Neural cell (in vitro differentiated cells): ENCODE results near the gene TRIM10. TPM values are rescaled to one million over a fixed set of nuclear protein-coding genes. Genes with fewer than 3 reads are reported as not detected.

Experiments
- H2AFZ ChIP-seq: fragments of 200-600, 300-800 bp; sonication (generic), shearing (Covaris generic); 2 replicates; pipeline ENCODE4 v1.6.0; 2014; ENCODE audit warnings: low read depth, mild to moderate bottlenecking, antibody characterized with exemption, low read length, moderate library complexity
- H3F3A ChIP-seq: fragments of 200-600 bp; shearing (Covaris generic); 2 replicates; pipeline ENCODE4 v1.6.1; 2016; ENCODE audit warnings: mild to moderate bottlenecking, moderate library complexity, mixed read lengths, antibody characterized with exemption, low read length; ENCODE audit not compliant: insufficient read depth, poor library complexity, severe bottlenecking
- H3K27ac ChIP-seq: fragments of 200-600, 300-800 bp; sonication (generic), shearing (Covaris generic); 2 replicates; pipeline ENCODE4 v1.5.1; 2014; ENCODE audit warnings: mild to moderate bottlenecking, low read length, moderate library complexity
- H3K27me3 ChIP-seq: fragments of 300-800, 200-600 bp; sonication (generic), shearing (Covaris generic); 2 replicates; pipeline ENCODE4 v1.6.0; 2014; ENCODE audit warnings: mild to moderate bottlenecking, low read depth, low read length, moderate library complexity; ENCODE audit not compliant: insufficient read depth
- H3K36me3 ChIP-seq: fragments of 300-800, 200-600 bp; sonication (generic), shearing (Covaris generic); 2 replicates; pipeline ENCODE4 v1.5.1; 2014; ENCODE audit warnings: mild to moderate bottlenecking, antibody characterized with exemption, low read length, moderate library complexity; ENCODE audit not compliant: insufficient read depth
- H3K4me2 ChIP-seq: fragments of 300-800, 200-600 bp; sonication (generic), shearing (Covaris generic); 2 replicates; pipeline ENCODE4 v1.6.0; 2014; ENCODE audit warnings: mild to moderate bottlenecking, low read length
- H3K4me3 ChIP-seq: fragments of 300-800, 200-600 bp; sonication (generic), shearing (Covaris generic); 2 replicates; pipeline ENCODE4 v1.5.1; 2014; ENCODE audit warnings: mild to moderate bottlenecking, low read length, moderate library complexity
- H3K79me2 ChIP-seq: fragments of 200-600 bp; shearing (Covaris generic); replicated peaks from 2 replicates; pipeline ENCODE4 v1.6.0; 2014; ENCODE audit warnings: mild to moderate bottlenecking, low read length, moderate library complexity; ENCODE audit not compliant: insufficient read depth
- H3K9ac ChIP-seq: fragments of 300-800, 200-600 bp; sonication (generic), shearing (Covaris generic); 2 replicates; pipeline ENCODE4 v1.6.1; 2016; ENCODE audit warnings: mild to moderate bottlenecking, low read length, mixed read lengths
- H3K9me2 ChIP-seq: fragments of 200-600 bp; shearing (Covaris generic); 2 replicates; pipeline ENCODE4 v1.6.1; 2016; ENCODE audit warnings: mild to moderate bottlenecking, low read length, mixed read lengths; ENCODE audit not compliant: insufficient read depth
- H3K9me3 ChIP-seq: fragments of 200-600, 300-800 bp; sonication (generic), shearing (Covaris generic); 2 replicates; pipeline ENCODE4 v1.6.1; 2016; ENCODE audit warnings: mild to moderate bottlenecking, mixed run types, low read length, moderate library complexity, mixed read lengths
- H4K20me1 ChIP-seq: fragments of 200-600 bp; shearing (Covaris generic); 2 replicates; pipeline ENCODE4 v1.6.1; 2016; ENCODE audit warnings: mild to moderate bottlenecking, mixed run types; ENCODE audit not compliant: insufficient read depth
- EP300 ChIP-seq: fragments of 450-650 bp; conservative IDR thresholded peaks from 2 replicates; pipeline ENCODE4 v1.6.1; 2014; ENCODE audit warnings: antibody characterized with exemption, mild to moderate bottlenecking, moderate library complexity; ENCODE audit not compliant: poor library complexity, severe bottlenecking
- EZH2 ChIP-seq: fragments of 200-600, 300-800 bp; shearing (Covaris generic), sonication (generic); IDR thresholded peaks from 2 replicates; pipeline ENCODE4 v1.6.1; 2014; ENCODE audit warnings: antibody characterized with exemption, low read length, borderline replicate concordance, mild to moderate bottlenecking; ENCODE audit not compliant: insufficient read depth, poor library complexity, severe bottlenecking
- MXI1 ChIP-seq: fragments of 450-650 bp; conservative IDR thresholded peaks from 2 replicates; pipeline ENCODE4 v1.6.1; 2014; ENCODE audit warnings: antibody characterized with exemption, mild to moderate bottlenecking; ENCODE audit not compliant: poor library complexity, severe bottlenecking
- POLR2AphosphoS5 ChIP-seq: IDR thresholded peaks from 2 replicates; pipeline ENCODE4 v1.6.1; 2012
- RAD21 ChIP-seq: fragments of 450-650 bp; conservative IDR thresholded peaks from 2 replicates; pipeline ENCODE4 v1.6.1; 2014; ENCODE audit warnings: antibody characterized with exemption, mild to moderate bottlenecking, moderate library complexity
- SMC3 ChIP-seq: fragments of 450-650 bp; conservative IDR thresholded peaks from 2 replicates; pipeline ENCODE4 v1.6.1; 2014; ENCODE audit warnings: antibody characterized with exemption, mild to moderate bottlenecking, moderate library complexity; ENCODE audit not compliant: poor library complexity
- TAF1 ChIP-seq: IDR thresholded peaks from 2 replicates; pipeline ENCODE4 v1.6.1; 2012; ENCODE audit warnings: low read depth
- polyA plus RNA-seq: library from polyadenylated mRNA; depleted of rRNA; stranded (reverse); fragments of >200 nt; gene quantifications from 2 replicates; pipeline ENCODE4 v1.2.3, GENCODE V29; 2014
- TF ChIP-seq, protein P1 (sequence below): fragments of 450-650 bp; IDR thresholded peaks from 2 replicates; pipeline ENCODE4 v1.5.1; 2014; ENCODE audit warnings: antibody characterized with exemption, mild to moderate bottlenecking, moderate library complexity; ENCODE audit not compliant: poor library complexity, severe bottlenecking
- TF ChIP-seq, protein P2 (sequence below): IDR thresholded peaks from 2 replicates; pipeline ENCODE4 v1.6.1; 2012; ENCODE audit warnings: borderline replicate concordance

The TRIM10 gene
- polyA plus RNA-seq, 1 donor from 2014 or later: not detected

DNA sequence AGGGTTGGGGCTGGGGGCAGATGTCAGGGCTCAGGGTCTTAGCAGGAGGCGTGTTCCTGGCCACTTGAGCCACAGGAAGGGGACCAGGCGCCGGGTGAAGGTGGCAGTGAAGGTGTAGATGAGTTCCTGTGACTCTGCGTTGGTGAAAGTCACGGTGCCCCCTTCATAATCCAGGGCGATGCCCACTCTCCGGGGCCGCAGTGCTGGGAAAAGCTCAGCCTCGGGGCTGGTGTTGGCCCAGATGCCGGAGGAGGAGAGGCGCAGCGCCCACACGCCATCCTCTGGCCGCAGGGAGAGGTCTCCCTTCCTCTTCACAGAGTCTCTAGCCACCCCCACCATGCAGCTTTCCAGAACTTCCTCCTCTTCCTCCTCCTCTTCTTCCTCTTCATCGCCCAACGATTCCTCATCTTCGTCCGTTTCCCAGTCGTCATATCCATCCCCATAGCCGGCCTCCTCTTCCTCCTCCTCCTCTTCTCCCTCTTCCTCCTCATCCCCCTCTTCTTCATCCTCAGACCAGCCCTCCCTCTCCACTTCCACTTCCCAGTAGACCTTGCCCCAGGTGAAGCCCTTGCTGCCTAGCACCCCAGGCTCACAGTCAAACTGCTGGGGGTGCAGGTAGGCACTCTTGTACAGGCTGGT is 25.0 kb upstream of the TRIM10 start:
- Histone ChIP-seq H3F3A (no peaks in the 10 kb centered on the region), H3K27ac (no peak overlapping the region), H3K79me2 (no peaks in the 10 kb centered on the region), H3K27me3 (no peaks in the 10 kb centered on the region), H4K20me1 (no peaks in the 10 kb centered on the region), H3K36me3 (peaks cover 14% of the 10 kb centered on the region), H2AFZ (no peak overlapping the region), H3K9me3 (no peaks in the 10 kb centered on the region), H3K4me2 (no peak overlapping the region), H3K9ac (no peak overlapping the region), H3K9me2 (no peaks in the 10 kb centered on the region), H3K4me3 (no peak overlapping the region)
- TF ChIP-seq TAF1 (no peak), SMC3 (no peak), RAD21 (no peak), EZH2 (no peak), EP300 (no peak), POLR2AphosphoS5 (no peak), MXI1 (no peak)
- TF ChIP-seq, protein P1, sequence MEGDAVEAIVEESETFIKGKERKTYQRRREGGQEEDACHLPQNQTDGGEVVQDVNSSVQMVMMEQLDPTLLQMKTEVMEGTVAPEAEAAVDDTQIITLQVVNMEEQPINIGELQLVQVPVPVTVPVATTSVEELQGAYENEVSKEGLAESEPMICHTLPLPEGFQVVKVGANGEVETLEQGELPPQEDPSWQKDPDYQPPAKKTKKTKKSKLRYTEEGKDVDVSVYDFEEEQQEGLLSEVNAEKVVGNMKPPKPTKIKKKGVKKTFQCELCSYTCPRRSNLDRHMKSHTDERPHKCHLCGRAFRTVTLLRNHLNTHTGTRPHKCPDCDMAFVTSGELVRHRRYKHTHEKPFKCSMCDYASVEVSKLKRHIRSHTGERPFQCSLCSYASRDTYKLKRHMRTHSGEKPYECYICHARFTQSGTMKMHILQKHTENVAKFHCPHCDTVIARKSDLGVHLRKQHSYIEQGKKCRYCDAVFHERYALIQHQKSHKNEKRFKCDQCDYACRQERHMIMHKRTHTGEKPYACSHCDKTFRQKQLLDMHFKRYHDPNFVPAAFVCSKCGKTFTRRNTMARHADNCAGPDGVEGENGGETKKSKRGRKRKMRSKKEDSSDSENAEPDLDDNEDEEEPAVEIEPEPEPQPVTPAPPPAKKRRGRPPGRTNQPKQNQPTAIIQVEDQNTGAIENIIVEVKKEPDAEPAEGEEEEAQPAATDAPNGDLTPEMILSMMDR: no peak
- TF ChIP-seq, protein P2, sequence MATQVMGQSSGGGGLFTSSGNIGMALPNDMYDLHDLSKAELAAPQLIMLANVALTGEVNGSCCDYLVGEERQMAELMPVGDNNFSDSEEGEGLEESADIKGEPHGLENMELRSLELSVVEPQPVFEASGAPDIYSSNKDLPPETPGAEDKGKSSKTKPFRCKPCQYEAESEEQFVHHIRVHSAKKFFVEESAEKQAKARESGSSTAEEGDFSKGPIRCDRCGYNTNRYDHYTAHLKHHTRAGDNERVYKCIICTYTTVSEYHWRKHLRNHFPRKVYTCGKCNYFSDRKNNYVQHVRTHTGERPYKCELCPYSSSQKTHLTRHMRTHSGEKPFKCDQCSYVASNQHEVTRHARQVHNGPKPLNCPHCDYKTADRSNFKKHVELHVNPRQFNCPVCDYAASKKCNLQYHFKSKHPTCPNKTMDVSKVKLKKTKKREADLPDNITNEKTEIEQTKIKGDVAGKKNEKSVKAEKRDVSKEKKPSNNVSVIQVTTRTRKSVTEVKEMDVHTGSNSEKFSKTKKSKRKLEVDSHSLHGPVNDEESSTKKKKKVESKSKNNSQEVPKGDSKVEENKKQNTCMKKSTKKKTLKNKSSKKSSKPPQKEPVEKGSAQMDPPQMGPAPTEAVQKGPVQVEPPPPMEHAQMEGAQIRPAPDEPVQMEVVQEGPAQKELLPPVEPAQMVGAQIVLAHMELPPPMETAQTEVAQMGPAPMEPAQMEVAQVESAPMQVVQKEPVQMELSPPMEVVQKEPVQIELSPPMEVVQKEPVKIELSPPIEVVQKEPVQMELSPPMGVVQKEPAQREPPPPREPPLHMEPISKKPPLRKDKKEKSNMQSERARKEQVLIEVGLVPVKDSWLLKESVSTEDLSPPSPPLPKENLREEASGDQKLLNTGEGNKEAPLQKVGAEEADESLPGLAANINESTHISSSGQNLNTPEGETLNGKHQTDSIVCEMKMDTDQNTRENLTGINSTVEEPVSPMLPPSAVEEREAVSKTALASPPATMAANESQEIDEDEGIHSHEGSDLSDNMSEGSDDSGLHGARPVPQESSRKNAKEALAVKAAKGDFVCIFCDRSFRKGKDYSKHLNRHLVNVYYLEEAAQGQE: no peak

DNA sequence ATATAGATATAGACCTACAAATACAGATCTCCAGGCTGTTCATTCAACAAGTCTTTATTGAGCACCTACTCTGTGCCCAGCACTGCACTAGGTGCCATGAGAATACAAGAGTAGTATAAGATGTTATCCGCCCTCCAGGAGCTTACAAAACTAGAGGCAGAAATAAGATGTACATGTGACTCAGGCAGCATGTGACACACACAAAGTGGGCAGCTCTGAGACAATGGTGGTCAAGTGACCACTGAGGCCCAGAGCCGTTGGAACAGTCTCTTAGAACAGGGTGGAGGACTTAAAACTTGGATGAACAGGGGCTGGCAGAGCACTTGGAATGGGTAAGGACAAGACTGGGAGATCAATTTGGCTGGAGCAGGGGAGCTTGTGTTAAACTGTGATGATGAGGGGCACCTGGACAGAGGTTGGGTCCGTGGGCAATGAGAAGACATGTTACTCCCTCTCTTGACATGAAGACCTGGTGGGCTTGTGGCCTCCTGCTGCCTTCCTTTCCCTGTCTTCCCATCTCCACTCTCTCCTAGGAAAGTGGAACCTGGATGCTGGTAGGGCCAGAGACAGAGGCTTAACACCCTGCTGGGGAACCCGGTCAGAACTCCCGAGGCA is 23.5 kb upstream of the TRIM10 start:
- no peak overlapping the region for H3K27ac ChIP-seq
- H3K9me2 ChIP-seq: no peaks in the 10 kb centered on the region
- no peak overlapping the region for H3K4me2 ChIP-seq
- H3K36me3 ChIP-seq: peaks cover 14% of the 10 kb centered on the region
- H3K4me3 ChIP-seq: no peak overlapping the region
- no peaks in the 10 kb centered on the region for H3K9me3 ChIP-seq
- no peaks in the 10 kb centered on the region for H3K27me3 ChIP-seq
- no peaks in the 10 kb centered on the region for H3K79me2 ChIP-seq
- H2AFZ ChIP-seq: no peak overlapping the region
- H3K9ac ChIP-seq: no peak overlapping the region
- no peaks in the 10 kb centered on the region for H4K20me1 ChIP-seq
- TF ChIP-seq, protein P2: no peak
- TF ChIP-seq TAF1: no peak
- TF ChIP-seq, protein P1: no peak
- TF ChIP-seq MXI1: no peak
- TF ChIP-seq RAD21: no peak
- TF ChIP-seq EP300: no peak
- no peak for TF ChIP-seq POLR2AphosphoS5
- no peak for TF ChIP-seq EZH2
- TF ChIP-seq SMC3: no peak
- no peaks in the 10 kb centered on the region for H3F3A ChIP-seq
